GM12892 (cell line): Measurements from ENCODE around the gene YTHDC1.

Source experiments
- POLR2A ChIP-seq: IDR thresholded peaks from 2 replicates; pipeline ENCODE4 v1.6.1; 2011; ENCODE audit warnings: low read depth, low read length, control low read depth
- TAF1 ChIP-seq: IDR thresholded peaks from 2 replicates; pipeline ENCODE4 v1.6.1; 2011; ENCODE audit warnings: low read depth, mild to moderate bottlenecking, control low read depth, low read length, borderline replicate concordance

DNA sequence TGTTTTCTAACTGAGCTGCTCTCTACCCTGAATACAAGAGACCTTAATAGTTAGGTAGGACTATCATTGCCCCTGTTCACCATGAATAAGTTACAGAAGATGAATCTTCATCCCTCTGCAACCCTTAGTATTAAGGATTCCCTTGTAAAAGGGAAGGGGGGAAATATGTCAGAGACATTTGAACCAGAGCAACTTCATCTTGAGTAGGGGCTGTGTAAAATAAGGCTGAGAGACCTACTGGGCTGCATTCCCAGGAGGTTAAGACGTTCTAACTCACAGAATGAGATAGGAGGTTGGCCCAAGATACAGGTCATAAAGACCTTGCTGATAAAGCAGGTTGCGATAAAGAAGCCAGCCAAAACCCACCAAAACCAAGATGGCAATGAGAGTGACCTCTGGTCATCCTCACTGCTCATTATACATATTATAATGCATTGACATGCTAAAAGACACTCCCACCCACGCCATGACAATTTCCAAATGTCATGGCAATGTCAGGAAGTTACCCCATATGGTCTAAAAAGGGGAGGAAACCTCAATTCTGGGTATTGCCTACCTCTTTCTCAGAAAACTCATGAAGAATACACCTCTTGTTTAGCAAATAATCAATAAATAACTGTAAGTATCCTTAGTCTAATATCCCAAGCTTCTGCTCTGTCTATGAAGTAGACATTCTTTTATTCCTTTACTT, 84.9 kb downstream of the YTHDC1 start:
- TF ChIP-seq POLR2A (no peak), TAF1 (no peak)
